ENCODE results near the gene SPDYE16. TPM values are rescaled to one million over a fixed set of nuclear protein-coding genes. Genes with fewer than 3 reads are reported as not detected.
"Not testable (repeated sequence)": the region's sequence is repeated elsewhere in the genome, so short reads cannot be mapped to it uniquely, and the experiment has no call there.

Gene SPDYE16
- total RNA-seq, 1 donor from 2014 or later: not detected

DNA sequence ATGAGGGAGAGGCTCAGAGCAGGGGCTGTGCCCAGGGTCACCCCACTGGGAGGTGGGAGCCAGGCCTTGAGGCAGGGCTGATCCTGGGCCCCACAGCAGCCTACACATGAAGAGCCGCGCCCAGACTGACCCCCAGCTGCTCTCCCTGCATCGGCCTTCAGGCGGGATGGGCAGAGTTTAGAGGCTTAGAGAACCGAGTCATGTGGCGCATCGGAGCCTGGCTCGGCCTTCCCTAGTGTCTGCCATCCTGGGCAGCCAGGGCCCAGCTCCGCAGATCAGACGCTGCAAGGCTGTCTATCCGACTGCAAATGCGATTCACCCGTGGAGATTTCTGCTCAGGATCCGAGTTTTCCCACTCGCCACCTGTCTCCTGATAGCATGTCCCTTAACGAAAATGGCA lies 40.3 kb downstream of the SPDYE16 start:
- H3K27me3 ChIP-seq; intact Hi-C loops (cut with DNase I); H3K4me1 ChIP-seq; H3K4me3 ChIP-seq; H3K9me3 ChIP-seq; DNase-seq (ENCODE audit: extremely low spot score in 2 of 2); H3K27ac ChIP-seq: not testable (repeated sequence)
- H3K36me3 ChIP-seq: peaks cover 0 to 16% of the 10 kb centered on the region in 2 donors

DNA sequence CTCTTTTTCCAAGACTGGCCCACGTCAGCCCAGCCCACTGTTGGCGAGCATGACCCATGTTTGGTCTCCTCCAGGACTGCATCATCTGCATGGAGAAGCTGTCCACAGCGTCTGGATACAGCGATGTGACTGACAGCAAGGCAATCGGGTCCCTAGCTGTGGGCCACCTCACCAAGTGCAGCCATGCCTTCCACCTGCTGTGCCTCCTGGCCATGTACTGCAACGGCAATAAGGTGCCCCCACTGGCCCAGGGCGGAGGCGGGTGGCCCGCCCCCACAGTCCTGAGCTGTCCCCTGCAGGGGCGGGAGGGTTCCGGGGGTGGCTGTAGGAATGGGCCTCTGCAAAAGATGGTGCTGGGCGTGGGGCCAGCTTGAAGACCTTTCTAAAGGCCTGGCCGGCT lies 40.9 kb downstream of the SPDYE16 start:
- H3K9me3 ChIP-seq; H3K4me3 ChIP-seq; DNase-seq (ENCODE audit: extremely low spot score in 2 of 2); H3K27ac ChIP-seq; H3K4me1 ChIP-seq; H3K27me3 ChIP-seq; intact Hi-C loops (cut with DNase I): not testable (repeated sequence)
- H3K36me3 ChIP-seq: peaks cover 0 to 16% of the 10 kb centered on the region in 2 donors

DNA sequence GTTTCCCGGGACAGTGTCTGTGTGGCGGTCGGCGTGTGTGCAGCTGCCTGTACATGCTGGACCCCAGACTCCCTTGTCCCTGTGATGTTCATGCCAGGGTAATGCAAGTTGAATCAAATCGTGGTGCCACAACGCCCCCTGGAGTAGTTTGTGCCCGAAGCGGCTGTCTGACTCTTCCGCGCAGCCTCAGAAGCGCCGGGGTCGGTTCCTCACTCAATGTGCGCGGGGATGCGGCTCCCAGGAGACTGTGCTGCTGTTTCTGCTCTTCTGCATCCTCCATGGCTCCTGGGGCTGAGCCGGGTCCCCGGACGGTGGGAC lies 43.2 kb downstream of the SPDYE16 start:
- intact Hi-C loops (cut with DNase I); H3K27ac ChIP-seq: not testable (repeated sequence)

DNA sequence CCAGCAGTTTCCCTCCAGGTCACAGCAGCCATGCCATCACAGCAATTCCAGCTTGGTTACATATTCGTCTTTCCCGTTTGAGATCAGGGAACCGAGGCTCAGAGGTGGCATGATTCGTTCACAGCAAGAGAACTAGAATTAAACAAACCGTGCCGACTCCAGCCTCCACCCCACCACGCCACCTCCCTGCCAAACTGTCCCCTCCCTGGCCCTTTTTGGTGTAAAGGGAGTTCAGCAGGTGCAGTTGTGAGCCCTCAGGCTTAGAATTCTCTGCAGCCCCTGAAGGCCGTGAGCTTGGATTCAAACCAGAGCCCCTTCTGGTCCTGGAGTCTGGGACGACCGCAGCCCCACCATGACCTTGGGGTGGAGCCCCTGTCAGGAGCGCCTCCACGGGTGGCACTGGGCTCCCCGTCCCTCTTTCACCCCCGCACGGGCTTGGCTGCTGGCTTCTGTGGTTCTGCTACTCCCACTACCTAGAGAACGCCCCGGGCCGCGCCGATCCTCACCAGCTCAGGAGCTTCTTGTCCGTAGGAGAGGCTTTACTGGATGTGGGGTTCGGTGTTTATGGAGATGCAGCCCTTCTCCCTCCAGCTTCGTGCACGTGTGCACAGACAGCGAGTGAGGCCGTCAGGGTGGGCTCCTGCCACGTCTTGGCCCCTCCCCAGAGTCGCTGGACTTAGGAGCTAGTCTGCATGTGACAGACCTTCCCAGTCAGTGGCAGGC lies 43.7 kb downstream of the SPDYE16 start:
- H3K27ac ChIP-seq; H3K36me3 ChIP-seq; H3K4me3 ChIP-seq; H3K9me3 ChIP-seq; H3K4me1 ChIP-seq; H3K27me3 ChIP-seq; intact Hi-C loops (cut with DNase I): not testable (repeated sequence)
- peak in 1 of 2 donors; percentile 16 for DNase-seq (ENCODE audit: extremely low spot score in 2 of 2)

More for the DNA sequence above, 43.2 kb downstream of the SPDYE16 start:
- not testable (repeated sequence) for H3K9me3 ChIP-seq; H3K27me3 ChIP-seq; H3K36me3 ChIP-seq; H3K4me1 ChIP-seq; H3K4me3 ChIP-seq; DNase-seq (ENCODE audit: extremely low spot score in 2 of 2)

DNA sequence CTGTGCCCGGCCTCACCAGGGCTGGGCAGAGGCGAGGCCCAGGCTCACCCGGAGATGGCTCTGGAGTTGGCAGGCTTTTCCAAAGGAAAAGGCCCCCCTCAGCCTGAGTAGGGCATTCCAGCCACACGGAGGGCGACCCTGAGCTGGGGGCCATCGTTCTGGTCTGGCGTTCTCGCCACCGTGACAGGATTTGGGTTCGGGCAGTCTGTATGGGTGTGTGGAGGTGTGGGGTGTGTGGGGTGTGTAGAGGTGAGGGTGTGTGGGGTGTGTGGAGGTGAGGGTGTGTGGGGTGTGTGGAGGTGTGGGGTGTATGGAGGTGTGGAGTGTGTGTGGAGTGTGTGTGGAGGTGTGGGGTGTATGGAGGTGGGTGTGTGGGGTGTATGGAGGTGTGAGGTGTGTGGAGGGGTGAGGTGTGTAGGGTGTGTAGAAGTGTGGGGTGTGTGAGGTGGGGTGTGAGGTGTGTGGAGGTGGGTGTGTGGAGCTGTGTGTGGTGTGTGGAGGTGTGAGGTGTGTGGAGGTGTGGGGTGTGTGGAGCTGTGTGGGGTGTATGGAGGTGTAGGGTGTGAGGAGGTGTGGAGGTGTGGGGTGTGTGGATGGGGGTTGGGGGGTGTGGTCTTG lies 44.4 kb downstream of the SPDYE16 start:
- H3K4me3 ChIP-seq; DNase-seq (ENCODE audit: extremely low spot score in 2 of 2); H3K9me3 ChIP-seq; intact Hi-C loops (cut with DNase I); H3K27me3 ChIP-seq; H3K27ac ChIP-seq; H3K4me1 ChIP-seq; H3K36me3 ChIP-seq: not testable (repeated sequence)

DNA sequence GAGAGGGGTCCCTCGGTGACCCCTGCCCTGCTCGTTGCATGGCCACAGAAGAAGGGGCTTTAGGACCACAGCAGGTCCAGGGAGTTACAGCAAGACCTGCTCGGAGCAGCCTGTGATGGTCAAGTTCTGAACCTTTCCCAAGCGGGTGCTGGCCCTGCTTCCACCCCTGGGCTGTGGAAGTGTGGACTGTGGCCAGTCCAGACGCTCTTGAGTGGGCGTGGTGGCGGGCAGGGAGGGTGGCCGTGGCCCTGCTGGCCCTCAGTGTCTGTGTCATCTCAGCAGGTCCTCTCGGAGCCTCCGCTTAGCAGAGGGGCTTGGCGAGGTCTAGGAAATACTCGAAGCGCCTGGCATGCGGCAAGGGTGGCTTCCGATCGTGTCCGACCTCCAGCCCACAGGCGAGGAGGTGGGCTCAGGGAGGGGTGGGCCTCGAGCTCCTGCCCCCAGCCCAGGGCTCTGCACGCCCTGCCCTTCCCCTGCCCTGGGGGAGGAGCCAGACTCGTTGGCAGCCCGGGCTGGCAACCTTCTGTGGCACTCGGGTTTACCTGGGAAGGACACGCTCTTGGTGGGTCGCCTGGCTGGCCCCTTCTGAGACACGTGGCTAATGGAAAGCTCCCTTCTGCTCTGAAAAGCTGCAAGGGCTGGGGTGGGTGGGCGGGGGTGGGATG lies 45.0 kb downstream of the SPDYE16 start:
- DNase-seq (ENCODE audit: extremely low spot score in 2 of 2); H3K27me3 ChIP-seq; H3K27ac ChIP-seq; H3K9me3 ChIP-seq; H3K36me3 ChIP-seq; H3K4me3 ChIP-seq; H3K4me1 ChIP-seq; intact Hi-C loops (cut with DNase I): not testable (repeated sequence)

DNA sequence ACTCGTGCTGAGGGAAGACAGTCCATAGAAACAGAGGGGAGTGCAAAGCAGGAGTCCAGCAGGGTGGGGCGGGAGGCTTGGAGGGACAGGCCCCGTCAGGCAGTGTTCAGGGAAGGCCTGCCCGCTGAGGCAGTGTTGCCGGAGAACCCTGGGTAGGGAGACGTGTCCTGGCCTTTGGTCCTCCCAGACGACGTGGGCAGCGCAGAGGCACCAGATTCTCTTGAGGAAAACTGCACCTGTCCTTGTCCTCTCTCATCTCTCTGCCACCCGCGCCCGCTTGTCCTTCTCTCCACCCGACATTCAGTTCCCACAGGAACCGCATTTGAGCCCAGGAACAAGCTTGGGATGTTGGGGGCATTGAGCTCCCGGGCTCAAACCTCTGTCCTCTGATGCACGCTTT lies 47.4 kb downstream of the SPDYE16 start:
- H3K27me3 ChIP-seq; H3K27ac ChIP-seq; H3K4me3 ChIP-seq; DNase-seq (ENCODE audit: extremely low spot score in 2 of 2); H3K36me3 ChIP-seq; H3K4me1 ChIP-seq; intact Hi-C loops (cut with DNase I); H3K9me3 ChIP-seq: not testable (repeated sequence)

DNA sequence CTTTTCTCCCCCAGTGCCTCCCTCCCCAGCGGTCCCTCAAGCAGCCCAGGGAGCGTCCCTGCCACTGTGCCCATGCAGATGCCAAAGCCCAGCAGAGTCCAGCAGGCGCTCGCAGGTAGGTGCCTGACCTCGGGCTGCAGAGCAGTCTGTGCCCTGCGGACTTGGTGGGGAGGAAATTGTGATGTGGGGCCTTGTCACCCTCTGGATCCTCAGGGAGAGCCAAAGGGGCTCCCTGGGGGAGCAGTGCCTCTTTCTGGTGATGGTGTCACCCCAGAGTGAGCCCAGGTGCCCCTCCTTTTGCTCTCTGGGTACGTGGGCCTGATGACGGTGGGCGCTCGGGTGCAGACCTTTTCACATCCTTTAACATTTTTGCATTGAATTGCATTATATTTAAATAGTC lies 51.0 kb downstream of the SPDYE16 start:
- H3K27ac ChIP-seq; H3K4me3 ChIP-seq; intact Hi-C loops (cut with DNase I); H3K9me3 ChIP-seq; H3K27me3 ChIP-seq; H3K4me1 ChIP-seq; H3K36me3 ChIP-seq; DNase-seq (ENCODE audit: extremely low spot score in 2 of 2): not testable (repeated sequence)

DNA sequence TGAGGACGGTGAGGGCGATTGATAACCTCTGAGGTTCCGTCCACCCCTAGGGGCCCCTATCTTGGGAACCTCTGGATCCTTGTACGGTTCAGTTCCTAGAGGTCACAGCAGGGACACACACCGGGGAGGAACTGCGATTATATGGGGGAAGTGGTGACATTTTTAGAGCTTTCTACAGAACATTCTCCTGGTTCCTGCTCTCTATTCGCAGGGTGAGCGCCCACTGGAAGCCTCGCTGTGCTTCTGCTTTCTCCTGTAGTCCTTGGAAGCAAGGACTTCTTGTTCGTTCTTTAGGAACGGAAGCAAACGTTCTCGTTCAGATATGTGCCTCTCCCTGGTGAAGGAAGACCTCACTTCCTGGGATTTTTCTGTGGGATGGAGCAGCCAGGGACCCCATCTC lies 55.1 kb downstream of the SPDYE16 start:
- H3K4me1 ChIP-seq; H3K9me3 ChIP-seq; DNase-seq (ENCODE audit: extremely low spot score in 2 of 2); intact Hi-C loops (cut with DNase I); H3K27ac ChIP-seq; H3K27me3 ChIP-seq; H3K4me3 ChIP-seq; H3K36me3 ChIP-seq: not testable (repeated sequence)

DNA sequence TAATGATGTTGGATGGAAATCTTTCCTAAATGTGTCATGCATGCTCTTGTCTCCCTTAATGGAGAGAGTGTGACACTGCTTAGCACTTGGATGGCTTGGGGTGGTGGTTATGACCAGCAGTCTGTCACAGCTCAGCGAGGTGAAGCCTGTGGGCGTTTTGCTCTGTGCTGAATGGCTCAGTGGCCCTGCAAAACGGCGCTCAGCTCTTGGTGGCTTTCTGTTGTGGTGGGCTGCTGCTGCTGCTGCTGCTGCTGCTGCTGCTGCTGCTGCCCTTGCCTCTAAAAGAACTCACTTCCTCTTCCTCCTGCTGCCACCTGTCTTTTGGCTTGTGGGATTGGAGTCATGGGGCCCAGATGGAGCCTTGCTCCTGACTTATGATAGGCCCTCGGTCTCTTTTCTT lies 56.5 kb downstream of the SPDYE16 start:
- H3K36me3 ChIP-seq; H3K4me3 ChIP-seq; H3K27me3 ChIP-seq; H3K9me3 ChIP-seq; intact Hi-C loops (cut with DNase I); H3K4me1 ChIP-seq; H3K27ac ChIP-seq; DNase-seq (ENCODE audit: extremely low spot score in 2 of 2): not testable (repeated sequence)

DNA sequence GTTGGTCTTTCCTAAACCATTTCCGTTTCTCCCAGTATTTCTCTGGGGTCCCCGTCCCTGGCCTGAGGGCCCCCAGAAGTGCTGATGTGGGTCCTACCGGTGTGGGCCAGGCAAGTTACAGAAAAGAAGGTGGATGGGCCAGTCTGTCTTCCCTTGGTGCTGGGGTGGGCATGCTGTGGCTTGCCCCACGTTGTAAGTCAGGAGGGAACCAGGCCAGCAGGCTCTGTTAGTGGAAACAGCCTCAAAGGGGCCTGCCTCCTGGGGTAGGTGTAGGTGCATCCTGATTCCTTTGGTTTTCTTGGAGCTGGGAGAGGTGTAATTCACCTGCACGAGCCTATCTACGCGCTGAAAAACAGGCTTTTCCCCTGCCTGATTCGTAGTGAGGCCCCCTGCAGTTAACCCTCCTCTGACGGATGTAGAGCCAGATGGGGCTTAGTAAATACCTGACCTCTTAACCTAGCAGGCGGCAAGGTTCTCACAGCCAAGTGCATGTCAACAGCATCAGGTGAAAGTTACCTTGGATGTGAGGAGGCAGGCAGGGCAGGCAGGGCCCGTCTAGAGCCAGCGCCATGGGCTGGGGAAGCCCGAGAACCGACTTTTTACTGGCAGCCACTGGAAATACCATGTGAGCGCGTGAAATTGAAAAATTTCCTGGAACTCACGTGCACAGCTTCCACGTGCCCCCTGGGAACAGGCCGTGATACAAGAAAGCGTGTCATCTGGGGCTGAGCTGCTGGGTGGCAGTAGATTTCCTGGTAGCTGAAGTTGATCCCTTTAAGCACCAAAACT lies 57.1 kb downstream of the SPDYE16 start:
- intact Hi-C loops (cut with DNase I); H3K27ac ChIP-seq; H3K9me3 ChIP-seq; DNase-seq (ENCODE audit: extremely low spot score in 2 of 2); H3K36me3 ChIP-seq; H3K4me1 ChIP-seq; H3K27me3 ChIP-seq; H3K4me3 ChIP-seq: not testable (repeated sequence)

DNA sequence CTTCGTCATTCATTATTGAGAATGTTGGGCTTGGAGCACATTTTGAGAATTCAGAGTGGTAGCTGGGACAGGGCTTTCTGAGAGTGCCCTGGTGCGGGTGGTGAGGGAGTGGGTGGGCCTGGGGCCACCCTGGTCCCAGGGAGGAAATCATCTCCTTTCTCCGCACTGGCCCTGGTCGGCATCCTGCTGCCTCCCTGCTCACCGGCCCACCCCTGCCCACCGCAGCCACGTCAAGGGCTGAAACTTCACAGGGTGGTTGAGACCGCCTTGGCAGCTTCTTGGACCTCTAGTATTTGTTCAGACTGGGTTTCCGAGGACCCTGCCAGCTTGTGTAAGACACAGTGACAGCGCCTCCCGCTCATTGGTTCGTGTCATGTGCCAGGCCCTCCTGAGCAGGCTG lies 58.6 kb downstream of the SPDYE16 start:
- H3K27me3 ChIP-seq; H3K36me3 ChIP-seq; DNase-seq (ENCODE audit: extremely low spot score in 2 of 2); H3K4me3 ChIP-seq; intact Hi-C loops (cut with DNase I); H3K9me3 ChIP-seq; H3K27ac ChIP-seq; H3K4me1 ChIP-seq: not testable (repeated sequence)

DNA sequence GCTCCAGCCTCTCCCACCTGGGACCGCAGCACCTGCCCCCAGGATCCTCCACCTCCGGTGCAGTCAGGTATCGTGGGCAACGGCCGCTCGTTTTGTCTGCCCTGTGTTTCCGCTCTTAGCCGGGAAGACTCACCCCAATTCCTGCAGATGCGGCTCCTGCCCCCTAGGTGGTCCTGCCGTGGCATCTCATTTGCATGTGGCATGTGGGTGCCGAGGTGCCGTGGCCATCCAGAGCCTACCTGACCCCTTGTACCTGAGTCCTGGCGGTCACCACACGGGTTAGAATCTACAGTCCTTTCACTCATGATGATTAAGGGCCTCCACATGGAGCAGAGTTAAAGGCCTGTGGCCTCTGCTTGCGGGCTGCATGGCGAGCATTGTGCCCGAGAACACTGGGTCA lies 60.0 kb downstream of the SPDYE16 start:
- H3K36me3 ChIP-seq; DNase-seq (ENCODE audit: extremely low spot score in 2 of 2); H3K4me1 ChIP-seq; H3K9me3 ChIP-seq; H3K27me3 ChIP-seq; intact Hi-C loops (cut with DNase I); H3K27ac ChIP-seq; H3K4me3 ChIP-seq: not testable (repeated sequence)
